ENCODE data around the gene FXR2. TPM values are rescaled to one million over a fixed set of nuclear protein-coding genes. Genes with fewer than 3 reads are reported as not detected.

The FXR2 gene
- total and polyA plus RNA-seq, 8 donors, result 30.6 to 47.5 (median 37.0) TPM

DNA sequence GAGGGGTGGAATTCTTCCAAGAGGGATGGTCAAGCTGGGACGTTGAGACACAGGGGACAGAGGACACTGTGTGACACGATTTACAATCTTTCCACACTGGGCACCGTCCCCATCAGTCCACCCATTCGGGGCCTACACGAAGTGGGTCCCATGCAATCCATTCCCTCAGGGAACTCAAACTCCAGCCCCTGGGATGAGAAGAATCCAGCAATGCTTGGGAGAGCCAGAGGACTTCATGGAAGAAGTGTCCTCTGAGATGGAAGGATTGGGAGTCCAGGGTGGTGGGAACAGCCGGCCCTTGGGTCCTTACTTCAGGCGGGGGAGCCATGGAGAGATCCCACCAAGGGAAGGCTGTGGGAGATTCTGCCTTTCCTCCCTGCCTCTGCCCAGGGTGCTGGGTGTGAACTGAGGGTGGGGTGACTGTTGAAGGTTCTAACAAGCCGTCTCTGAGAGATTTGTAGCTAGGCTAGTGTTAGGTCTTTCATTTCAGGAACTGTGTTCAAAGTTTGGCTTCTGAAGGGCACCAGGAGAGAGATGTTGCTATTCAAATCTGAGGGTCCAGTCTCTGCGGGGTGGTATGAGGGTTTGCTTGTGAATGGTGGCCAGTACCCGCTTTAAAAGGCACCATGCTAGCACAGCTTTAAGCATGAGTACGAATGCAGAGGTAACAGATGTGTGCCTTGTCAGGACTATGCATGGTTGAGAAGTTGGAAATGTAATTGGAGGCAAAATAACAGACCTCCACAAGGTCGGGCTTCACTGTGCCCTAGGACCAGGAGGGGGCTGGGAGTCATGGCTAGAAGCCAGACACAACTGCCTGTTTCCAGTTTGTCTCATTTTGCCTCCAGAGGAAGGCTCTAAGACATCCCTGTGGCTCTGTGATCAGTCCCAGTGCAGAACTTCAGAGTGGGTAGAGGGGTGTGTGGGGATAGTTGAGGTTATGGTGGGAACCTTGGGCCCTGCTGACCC, 38.0 kb upstream of the FXR2 start:
- ATAC-seq, result no peak
- peaks cover 16 to 20% of the 10 kb centered on the region in 2 donors for H3K4me1 ChIP-seq
- no peak for DNase-seq
- intact Hi-C loops (cut with DNase I), result no loop called here
- H3K27me3 ChIP-seq, result peaks cover 15 to 63% of the 10 kb centered on the region in 2 donors
- no peaks in the 10 kb centered on the region for H3K36me3 ChIP-seq
- no peak overlapping the region for H3K4me3 ChIP-seq
- no peaks in the 10 kb centered on the region for H3K9me3 ChIP-seq
- H3K27ac ChIP-seq, result no peak overlapping the region
- no peak for TF ChIP-seq CTCF (IDR thresholded peaks at IDR 0.05)

- no peak for ATAC-seq
- intact Hi-C loops (cut with DNase I), result no loop called here
Observed at GRCh38 chr17:7651665-7652387, 37.1 kb upstream of the FXR2 start.

DNA sequence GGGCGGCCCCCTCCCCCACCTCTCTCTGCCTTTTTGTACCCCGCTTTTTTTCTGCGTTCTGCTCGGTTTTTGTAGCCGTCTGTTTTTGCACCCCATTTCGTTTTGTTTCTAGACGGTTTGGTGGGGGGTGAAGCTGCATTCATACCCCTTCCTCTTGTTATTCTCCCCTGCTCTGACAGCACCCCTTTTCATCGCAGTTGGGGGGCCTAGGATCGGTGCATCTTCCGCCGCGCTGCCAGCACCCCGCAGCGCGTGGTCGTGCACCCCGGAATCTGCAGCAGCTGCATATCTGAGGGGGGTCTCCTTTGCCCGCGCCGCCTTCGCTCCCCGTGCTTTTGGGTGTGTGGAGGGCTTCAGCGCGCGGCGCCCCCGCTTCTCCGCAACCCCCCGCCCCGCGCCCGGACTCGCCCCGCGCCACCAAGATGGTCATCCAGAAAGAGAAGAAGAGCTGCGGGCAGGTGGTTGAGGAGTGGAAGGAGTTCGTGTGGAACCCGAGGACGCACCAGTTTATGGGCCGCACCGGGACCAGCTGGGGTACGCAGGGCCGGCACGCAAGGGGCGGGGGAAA, 36.5 kb upstream of the FXR2 start:
- H3K27me3 ChIP-seq, result peaks cover 15 to 69% of the 10 kb centered on the region in 2 donors
- TF ChIP-seq CTCF (IDR thresholded peaks at IDR 0.05), result no peak
- intact Hi-C loops (cut with DNase I), result no loop called here
- no peaks in the 10 kb centered on the region for H3K9me3 ChIP-seq
- no peaks in the 10 kb centered on the region for H3K36me3 ChIP-seq
- peak overlapping the region; percentile 24 to 37 for H3K4me3 ChIP-seq
- no peak for DNase-seq
- peaks cover 16 to 20% of the 10 kb centered on the region in 2 donors for H3K4me1 ChIP-seq
- ATAC-seq, result no peak
- no peak overlapping the region for H3K27ac ChIP-seq

More at GRCh38 chr17:7651665-7652387, 37.1 kb upstream of the FXR2 start:
- Histone ChIP-seq H3K36me3 (no peaks in the 10 kb centered on the region), H3K27me3 (peaks cover 15 to 69% of the 10 kb centered on the region in 2 donors), H3K4me1 (peaks cover 16 to 20% of the 10 kb centered on the region in 2 donors), H3K27ac (no peak overlapping the region), H3K4me3 (peak overlapping the region; percentile 24 to 37), H3K9me3 (no peaks in the 10 kb centered on the region)
- DNase-seq, result peak in 2 of 4 donors; percentile 73 to 87
- TF ChIP-seq CTCF (IDR thresholded peaks at IDR 0.05), result no peak

DNA sequence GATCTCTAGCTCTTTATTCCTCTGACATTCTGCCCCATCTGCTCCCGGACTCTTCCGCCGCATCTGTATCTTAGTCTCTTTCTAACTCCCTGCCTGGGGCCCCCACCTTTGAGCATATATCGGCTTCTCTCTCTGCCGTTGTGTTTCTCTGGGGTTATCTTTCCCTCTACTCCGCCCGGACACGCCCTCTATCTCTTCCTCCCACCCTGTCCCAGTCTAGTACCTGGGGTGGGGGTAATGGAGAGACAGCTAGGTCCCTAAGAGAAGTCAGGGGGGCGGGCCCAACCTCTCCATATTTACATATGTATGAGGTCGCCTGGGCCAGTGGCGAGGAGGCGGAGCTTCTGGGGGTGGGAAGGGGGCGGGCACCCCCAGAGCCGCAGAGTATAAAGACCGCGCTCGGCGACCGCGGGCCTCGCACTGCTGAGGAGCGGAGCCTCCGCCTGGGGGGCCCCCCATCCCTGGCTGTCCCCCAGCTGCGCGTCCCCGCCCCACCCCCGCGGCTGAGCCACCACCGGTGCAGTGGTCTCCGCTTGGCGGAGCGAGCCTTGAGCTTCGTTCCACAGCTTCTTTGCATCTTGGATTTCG, 35.9 kb upstream of the FXR2 start, which contains the start of gene ATP1B2:
Gene ATP1B2, plus strand, starts transcription at position 418 of the 588 bp plus-strand sequence. CDS start 593 bp downstream, outside the sequence.
- no peak within 1 kb of the TSS for H3K27ac ChIP-seq
- peaks cover 15 to 69% of the 10 kb centered on the region in 2 donors for H3K27me3 ChIP-seq
- intact Hi-C loops (cut with DNase I), result no loop called here
- no peaks in the 10 kb centered on the region for H3K36me3 ChIP-seq
- peaks cover 16 to 20% of the 10 kb centered on the region in 2 donors for H3K4me1 ChIP-seq
- H3K9me3 ChIP-seq, result no peaks in the 10 kb centered on the region
- DNase-seq (peak; percentile 71 to 90 (median 78)), ATAC-seq (peak; percentile 85)
- no peak for TF ChIP-seq CTCF (IDR thresholded peaks at IDR 0.05)
- peak within 1 kb of the TSS; percentile 24 to 37 for H3K4me3 ChIP-seq

All from left lung (tissue), 10 donors.